GM10266 (cell line): ENCODE results near the gene SLC35A2.
A peak's percentile ranks its signal among the peaks of the same experiment; 100 is the strongest.

Source experiments
- DNase-seq: peaks from one replicate; pipeline ENCODE4 v3.0.0; 2012; ENCODE audit errors: extremely low spot score
- CTCF ChIP-seq: IDR thresholded peaks from 2 replicates; pipeline ENCODE4 v1.5.1; 2012; ENCODE audit warnings: mild to moderate bottlenecking, low read depth; ENCODE audit not compliant: control insufficient read depth, insufficient read depth; ENCODE audit errors: missing control alignments

Gene SLC35A2

GRCh38 chrX:48901069-48901468, 10.4 kb downstream of the SLC35A2 start:
- TF ChIP-seq CTCF = no peak
- DNase-seq = no peak

- DNase-seq = no peak
- no peak for TF ChIP-seq CTCF
Measured at GRCh38 chrX:48899078-48899410, 12.4 kb downstream of the SLC35A2 start.

DNA sequence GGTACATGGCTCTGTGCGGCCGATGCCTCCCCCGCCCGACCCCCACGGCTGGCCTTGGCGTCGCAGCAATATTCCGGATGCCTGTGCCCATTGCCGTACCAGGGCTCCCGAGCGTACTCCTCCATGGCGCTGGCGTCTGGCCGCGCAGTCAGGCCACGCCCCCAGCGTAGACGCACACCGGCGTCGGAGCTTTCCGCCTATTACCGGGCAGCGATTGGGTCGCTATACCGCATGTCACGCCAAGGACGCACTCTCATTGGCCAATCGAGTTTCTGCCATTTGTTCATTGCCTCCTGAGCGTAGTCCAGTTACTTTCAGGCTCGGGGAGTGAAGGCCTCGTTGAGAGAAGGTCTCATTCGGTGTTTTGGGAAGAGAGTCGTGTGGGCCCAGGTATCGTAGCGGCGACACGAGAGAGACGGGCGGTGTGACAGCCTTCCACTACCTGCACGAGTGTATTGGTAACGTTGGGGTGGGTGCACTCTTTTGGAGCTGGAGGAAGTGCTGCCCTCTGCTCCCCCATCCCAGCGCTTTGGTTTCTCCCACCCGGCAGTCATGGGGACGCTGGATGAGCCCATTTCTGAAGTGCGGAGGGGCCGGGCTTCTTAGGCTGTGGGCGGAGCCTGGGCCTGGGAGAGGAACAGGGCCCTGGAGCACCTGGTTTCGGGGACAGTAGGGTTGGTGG, 13.7 kb downstream of the SLC35A2 start, which contains the start of the genes PQBP1 and TIMM17B:
PQBP1 (plus strand) TSS at position 306 of the 682 bp plus-strand sequence. CDS start 580 bp downstream, outside the sequence.
TIMM17B (minus strand) TSS at position 144 of the 682 bp plus-strand sequence; CDS start at position 125, 19 bp downstream.
- DNase-seq = peak; percentile 84
- TF ChIP-seq CTCF = no peak

DNA sequence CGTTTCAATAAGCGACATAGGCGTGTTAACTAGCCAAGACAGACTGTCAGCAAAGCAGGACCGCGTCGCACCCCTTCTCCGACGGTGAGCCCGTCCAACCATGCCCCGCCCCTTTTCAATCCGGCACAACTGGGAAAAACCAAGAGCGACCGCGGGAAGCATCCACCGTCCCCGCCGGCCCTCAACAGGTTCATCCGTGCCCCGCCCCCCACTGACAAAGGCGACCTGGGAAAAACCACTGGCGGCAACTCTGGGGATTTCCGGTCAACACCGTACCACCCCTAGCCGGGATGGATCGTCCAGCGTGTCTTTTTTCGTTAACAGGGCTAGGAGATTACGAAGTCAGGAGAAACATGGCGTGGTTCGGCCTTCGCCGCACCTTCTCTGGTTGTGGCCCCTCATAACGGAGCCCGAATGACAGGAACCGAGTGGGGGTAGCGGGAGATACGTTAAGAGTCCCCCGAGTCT, 14.3 kb downstream of the SLC35A2 start:
- no peak for DNase-seq
- no peak for TF ChIP-seq CTCF

GRCh38 chrX:48896611-48897011, 14.8 kb downstream of the SLC35A2 start:
- no peak for TF ChIP-seq CTCF
- DNase-seq = no peak

DNA sequence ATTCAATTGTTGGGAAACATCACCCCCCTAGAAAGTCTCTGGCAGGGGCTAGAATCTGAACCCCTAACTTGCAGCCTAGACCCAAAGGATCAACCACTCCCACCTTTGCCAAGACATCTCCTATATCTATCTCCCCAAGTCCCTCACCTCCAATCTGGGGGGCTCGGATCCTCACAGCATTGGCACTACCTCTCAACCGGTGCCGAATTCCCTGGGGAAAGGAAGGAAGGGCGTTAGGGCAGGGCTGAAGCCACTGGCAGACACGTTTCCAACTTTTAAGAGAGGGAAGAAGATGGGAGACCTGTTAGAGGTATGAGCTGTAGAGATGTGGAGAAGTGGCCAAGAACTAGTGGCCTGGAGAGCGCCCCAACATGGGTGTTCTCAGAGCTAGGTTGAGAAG, 16.6 kb downstream of the SLC35A2 start:
- no peak for DNase-seq
- TF ChIP-seq CTCF = no peak

DNA sequence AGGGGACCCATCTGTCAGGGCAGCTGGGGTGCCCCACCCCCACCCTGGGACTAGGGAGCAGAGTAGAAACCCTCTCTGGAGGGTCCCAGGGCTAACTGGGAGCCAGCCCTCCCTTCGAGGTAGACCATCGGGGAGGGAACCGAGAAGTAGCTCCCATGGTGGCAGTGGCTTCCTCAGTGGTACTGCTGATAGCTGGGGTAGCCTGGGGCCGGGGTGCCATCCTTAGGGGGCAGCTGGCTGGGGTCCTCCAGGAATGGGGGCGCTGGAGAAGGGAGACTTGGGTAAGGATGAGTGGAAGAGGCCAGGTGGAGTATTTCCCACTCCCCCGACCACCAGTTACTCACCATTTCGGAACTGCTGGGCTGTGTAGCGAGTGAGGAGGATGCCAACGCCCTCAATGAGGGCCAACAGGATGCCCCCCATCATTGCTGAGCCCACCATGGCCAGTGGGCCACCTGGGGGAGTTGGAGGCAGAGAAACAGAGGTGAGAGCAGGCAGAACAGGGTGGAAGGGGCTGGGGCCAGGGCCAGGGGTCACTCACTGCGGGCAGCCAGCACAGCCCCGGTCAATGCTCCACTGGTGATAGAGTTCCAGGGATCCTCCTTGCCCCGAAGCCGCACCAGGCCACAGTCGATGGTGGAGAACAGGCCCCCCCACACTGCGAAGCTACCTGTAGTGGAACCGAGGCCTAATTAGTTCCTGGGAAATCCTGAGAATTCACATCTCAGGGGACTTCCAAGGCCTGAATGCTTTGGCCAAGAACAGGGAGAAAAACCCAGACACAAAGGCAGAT, 17.7 kb downstream of the SLC35A2 start:
- TF ChIP-seq CTCF = no peak

More for the DNA sequence above, 17.7 kb downstream of the SLC35A2 start:
- no peak for DNase-seq
